GM12878 (cell line): Measurements from ENCODE around the gene SEC23IP.

Experiments used
- BRCA1 ChIP-seq: IDR thresholded peaks from 2 replicates; pipeline ENCODE4 v1.6.1; 2011; ENCODE audit warnings: low read depth, low read length, improper control_type of control experiment
- CBX5 ChIP-seq: sonication (generic); IDR thresholded peaks from 2 replicates; pipeline ENCODE4 v1.6.1; 2016; ENCODE audit warnings: low read depth, moderate library complexity, mild to moderate bottlenecking, inconsistent platforms
- CEBPB ChIP-seq, 2 experiments: fragments of 150-350 bp in 1 of 2; IDR thresholded peaks; 2 replicates each; pipeline ENCODE4 v1.6.1; 2012 to 2014; ENCODE audit warnings: low read depth in 2 of 2, low read length in 2 of 2, borderline replicate concordance in 1 of 2, inconsistent platforms in 1 of 2
- ESRRA ChIP-seq: IDR thresholded peaks from 2 replicates; pipeline ENCODE4 v1.6.1; 2012; ENCODE audit warnings: mild to moderate bottlenecking, low read length, improper control_type of control experiment
- GABPA ChIP-seq: IDR thresholded peaks from 2 replicates; pipeline ENCODE4 v1.6.1; 2014; ENCODE audit warnings: antibody characterized with exemption, low read depth, mild to moderate bottlenecking, inconsistent platforms
- SMC3 ChIP-seq: IDR thresholded peaks from 2 replicates; pipeline ENCODE4 v1.6.1; 2011; ENCODE audit warnings: low read length, improper control_type of control experiment, borderline replicate concordance
- ZSCAN29 ChIP-seq: fragments of 450-650 bp; IDR thresholded peaks from 2 replicates; pipeline ENCODE4 v1.6.1; 2017; ENCODE audit warnings: mild to moderate bottlenecking, moderate library complexity
- TF ChIP-seq, protein P1 (sequence below), 3 experiments: IDR thresholded peaks in 2 of 3; conservative IDR thresholded peaks in 1 of 3; 2 replicates each; pipeline ENCODE4 v1.5.1; 2011; ENCODE audit warnings: low read depth in 3 of 3, low read length in 3 of 3, mild to moderate bottlenecking in 3 of 3, control low read depth in 2 of 3, moderate library complexity in 2 of 3, inconsistent platforms in 1 of 3, mixed read lengths in 1 of 3; ENCODE audit not compliant: control insufficient read depth in 2 of 3, insufficient read depth in 1 of 3; ENCODE audit errors: extremely low read depth in 1 of 3
- TF ChIP-seq, protein P2 (sequence below): fragments of 150-350 bp; IDR thresholded peaks from 2 replicates; pipeline ENCODE4 v1.6.1; 2014; ENCODE audit warnings: mild to moderate bottlenecking, low read depth, low read length
- TF ChIP-seq, protein P3 (sequence below): fragments of 450-650 bp; IDR thresholded peaks from 2 replicates; pipeline ENCODE4 v1.6.1; 2016; ENCODE audit warnings: mild to moderate bottlenecking

DNA sequence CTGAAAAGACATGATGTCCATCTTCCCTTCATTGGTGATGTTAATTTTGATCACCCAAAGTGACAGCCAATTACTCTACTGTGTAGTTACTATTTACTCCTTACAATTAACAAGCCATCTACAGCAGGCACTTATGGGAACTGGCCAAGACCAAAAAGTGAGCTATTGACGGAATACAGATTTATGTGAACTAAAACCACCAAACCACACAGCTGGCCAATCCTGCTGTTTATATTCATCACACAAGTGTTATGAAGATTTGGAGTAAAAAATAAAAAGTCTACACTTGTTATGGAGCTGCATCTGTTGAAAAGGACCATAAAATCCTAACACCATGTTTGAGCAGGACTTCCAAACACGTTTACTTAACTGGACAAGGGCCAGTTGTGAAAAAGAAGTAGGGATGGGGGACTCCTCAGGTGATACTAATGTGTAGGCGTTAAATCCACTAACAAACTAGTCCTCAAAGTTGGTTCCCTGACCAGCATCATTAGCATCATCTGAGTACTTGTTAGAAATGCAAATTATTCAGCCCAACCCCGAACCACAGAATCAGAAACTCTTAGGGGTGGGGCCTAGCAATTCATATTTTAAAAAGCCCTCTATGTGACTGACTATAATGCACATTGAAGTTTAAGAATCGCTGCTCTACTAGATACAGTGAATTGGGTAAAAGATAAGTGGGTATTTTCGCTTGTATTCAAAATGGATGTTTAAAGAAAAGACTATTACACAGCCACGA, 31.5 kb upstream of the SEC23IP start:
- TF ChIP-seq, protein P1, sequence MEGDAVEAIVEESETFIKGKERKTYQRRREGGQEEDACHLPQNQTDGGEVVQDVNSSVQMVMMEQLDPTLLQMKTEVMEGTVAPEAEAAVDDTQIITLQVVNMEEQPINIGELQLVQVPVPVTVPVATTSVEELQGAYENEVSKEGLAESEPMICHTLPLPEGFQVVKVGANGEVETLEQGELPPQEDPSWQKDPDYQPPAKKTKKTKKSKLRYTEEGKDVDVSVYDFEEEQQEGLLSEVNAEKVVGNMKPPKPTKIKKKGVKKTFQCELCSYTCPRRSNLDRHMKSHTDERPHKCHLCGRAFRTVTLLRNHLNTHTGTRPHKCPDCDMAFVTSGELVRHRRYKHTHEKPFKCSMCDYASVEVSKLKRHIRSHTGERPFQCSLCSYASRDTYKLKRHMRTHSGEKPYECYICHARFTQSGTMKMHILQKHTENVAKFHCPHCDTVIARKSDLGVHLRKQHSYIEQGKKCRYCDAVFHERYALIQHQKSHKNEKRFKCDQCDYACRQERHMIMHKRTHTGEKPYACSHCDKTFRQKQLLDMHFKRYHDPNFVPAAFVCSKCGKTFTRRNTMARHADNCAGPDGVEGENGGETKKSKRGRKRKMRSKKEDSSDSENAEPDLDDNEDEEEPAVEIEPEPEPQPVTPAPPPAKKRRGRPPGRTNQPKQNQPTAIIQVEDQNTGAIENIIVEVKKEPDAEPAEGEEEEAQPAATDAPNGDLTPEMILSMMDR (IDR thresholded peaks at IDR 0.05 in 2 of 3, conservative IDR thresholded peaks at IDR 0.05 in 1 of 3; ENCODE audit: control insufficient read depth in 2 of 3, extremely low read depth in 1 of 3, insufficient read depth in 1 of 3, low read depth in 3 of 3, low read length in 3 of 3), result no peak
- TF ChIP-seq CEBPB (IDR thresholded peaks at IDR 0.05; ENCODE audit: borderline replicate concordance in 1 of 2, low read depth in 2 of 2, low read length in 2 of 2), result no peak
- TF ChIP-seq, protein P2, sequence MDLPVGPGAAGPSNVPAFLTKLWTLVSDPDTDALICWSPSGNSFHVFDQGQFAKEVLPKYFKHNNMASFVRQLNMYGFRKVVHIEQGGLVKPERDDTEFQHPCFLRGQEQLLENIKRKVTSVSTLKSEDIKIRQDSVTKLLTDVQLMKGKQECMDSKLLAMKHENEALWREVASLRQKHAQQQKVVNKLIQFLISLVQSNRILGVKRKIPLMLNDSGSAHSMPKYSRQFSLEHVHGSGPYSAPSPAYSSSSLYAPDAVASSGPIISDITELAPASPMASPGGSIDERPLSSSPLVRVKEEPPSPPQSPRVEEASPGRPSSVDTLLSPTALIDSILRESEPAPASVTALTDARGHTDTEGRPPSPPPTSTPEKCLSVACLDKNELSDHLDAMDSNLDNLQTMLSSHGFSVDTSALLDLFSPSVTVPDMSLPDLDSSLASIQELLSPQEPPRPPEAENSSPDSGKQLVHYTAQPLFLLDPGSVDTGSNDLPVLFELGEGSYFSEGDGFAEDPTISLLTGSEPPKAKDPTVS, result no peak
- TF ChIP-seq, protein P3, sequence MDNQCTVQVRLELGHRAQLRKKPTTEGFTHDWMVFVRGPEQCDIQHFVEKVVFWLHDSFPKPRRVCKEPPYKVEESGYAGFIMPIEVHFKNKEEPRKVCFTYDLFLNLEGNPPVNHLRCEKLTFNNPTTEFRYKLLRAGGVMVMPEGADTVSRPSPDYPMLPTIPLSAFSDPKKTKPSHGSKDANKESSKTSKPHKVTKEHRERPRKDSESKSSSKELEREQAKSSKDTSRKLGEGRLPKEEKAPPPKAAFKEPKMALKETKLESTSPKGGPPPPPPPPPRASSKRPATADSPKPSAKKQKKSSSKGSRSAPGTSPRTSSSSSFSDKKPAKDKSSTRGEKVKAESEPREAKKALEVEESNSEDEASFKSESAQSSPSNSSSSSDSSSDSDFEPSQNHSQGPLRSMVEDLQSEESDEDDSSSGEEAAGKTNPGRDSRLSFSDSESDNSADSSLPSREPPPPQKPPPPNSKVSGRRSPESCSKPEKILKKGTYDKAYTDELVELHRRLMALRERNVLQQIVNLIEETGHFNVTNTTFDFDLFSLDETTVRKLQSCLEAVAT, result no peak
- TF ChIP-seq SMC3, result no peak
- TF ChIP-seq ZSCAN29, result no peak
- TF ChIP-seq GABPA, result no peak
- no peak for TF ChIP-seq BRCA1
- no peak for TF ChIP-seq CBX5
- no peak for TF ChIP-seq ESRRA
